ENCODE data around the gene HOXB8. TPM values are rescaled to one million over a fixed set of nuclear protein-coding genes. Genes with fewer than 3 reads are reported as not detected.

The HOXB8 gene
- total RNA-seq, 1 donor from 2014 or later = not detected

- Mint-ChIP-seq H3K9me3 (peaks cover 2% of the 10 kb centered on the region), H3K36me3 (no peaks in the 10 kb centered on the region), H3K4me3 (no peak overlapping the region), H3K4me1 (no peaks in the 10 kb centered on the region), H3K27ac (no peak overlapping the region), H3K27me3 (ENCODE audit: insufficient read depth, low read depth) (peaks cover 19% of the 10 kb centered on the region)
- H3K4me1 ChIP-seq = no peaks in the 10 kb centered on the region
- no peak overlapping the region for H3K4me2 ChIP-seq
- H3K4me3 ChIP-seq = no peak overlapping the region
- TF ChIP-seq EZH2phosphoT487 (IDR thresholded peaks at IDR 0.05) (no peak), EZH2 (IDR thresholded peaks at IDR 0.05) (no peak), CTCF (IDR thresholded peaks at IDR 0.05) (no peak)
- no peak for DNase-seq (ENCODE audit: low spot score)
- no peaks in the 10 kb centered on the region for H3F3A ChIP-seq (ENCODE audit: low read depth)
- H4K20me1 ChIP-seq (ENCODE audit: low read depth) = peaks cover 96% of the 10 kb centered on the region
- no peak overlapping the region for H3K27ac ChIP-seq
- no peaks in the 10 kb centered on the region for H3K36me3 ChIP-seq
- H3K9me3 ChIP-seq (ENCODE audit: low read depth) = no peaks in the 10 kb centered on the region
- H2AFZ ChIP-seq (replicated peaks) = no peak overlapping the region
- H3K79me2 ChIP-seq (ENCODE audit: low read depth) = no peaks in the 10 kb centered on the region
- H3K27me3 ChIP-seq = peaks cover 100% of the 10 kb centered on the region
- no peak overlapping the region for H3K9ac ChIP-seq
Observed at GRCh38 chr17:48567209-48567608, 47.9 kb downstream of the HOXB8 start.

- Mint-ChIP-seq H3K27me3 (ENCODE audit: insufficient read depth, low read depth) (peaks cover 21% of the 10 kb centered on the region), H3K27ac (no peak overlapping the region), H3K9me3 (peaks cover 2% of the 10 kb centered on the region), H3K36me3 (no peaks in the 10 kb centered on the region), H3K4me1 (no peaks in the 10 kb centered on the region), H3K4me3 (no peak overlapping the region)
- Histone ChIP-seq H3K36me3 (no peaks in the 10 kb centered on the region), H3K27ac (no peak overlapping the region), H3K4me2 (no peak overlapping the region), H3K27me3 (peaks cover 100% of the 10 kb centered on the region), H3K9me3 (ENCODE audit: low read depth) (no peaks in the 10 kb centered on the region), H3K4me1 (no peaks in the 10 kb centered on the region), H3K4me3 (no peak overlapping the region), H3K79me2 (ENCODE audit: low read depth) (no peaks in the 10 kb centered on the region), H4K20me1 (ENCODE audit: low read depth) (peaks cover 96% of the 10 kb centered on the region), H2AFZ (replicated peaks) (no peak overlapping the region), H3K9ac (no peak overlapping the region), H3F3A (ENCODE audit: low read depth) (no peaks in the 10 kb centered on the region)
- no peak for DNase-seq (ENCODE audit: low spot score)
- TF ChIP-seq CTCF (IDR thresholded peaks at IDR 0.05) = no peak
- no peak for TF ChIP-seq EZH2phosphoT487 (IDR thresholded peaks at IDR 0.05)
- no peak for TF ChIP-seq EZH2 (IDR thresholded peaks at IDR 0.05)
Observed at GRCh38 chr17:48566717-48567116, 48.4 kb downstream of the HOXB8 start.

GRCh38 chr17:48565925-48566710, 49.0 kb downstream of the HOXB8 start:
- DNase-seq (ENCODE audit: low spot score) = no peak
- no peaks in the 10 kb centered on the region for H3K9me3 ChIP-seq (ENCODE audit: low read depth)
- peaks cover 96% of the 10 kb centered on the region for H4K20me1 ChIP-seq (ENCODE audit: low read depth)
- peaks cover 100% of the 10 kb centered on the region for H3K27me3 ChIP-seq
- H3K27ac ChIP-seq = no peak overlapping the region
- no peak overlapping the region for H3K4me3 Mint-ChIP-seq
- TF ChIP-seq EZH2phosphoT487 (IDR thresholded peaks at IDR 0.05) (peak; percentile 47), EZH2 (IDR thresholded peaks at IDR 0.05) (peak; percentile 69), CTCF (IDR thresholded peaks at IDR 0.05) (no peak)
- no peaks in the 10 kb centered on the region for H3K4me1 Mint-ChIP-seq
- H3K27ac Mint-ChIP-seq = no peak overlapping the region
- H3K36me3 Mint-ChIP-seq = no peaks in the 10 kb centered on the region
- no peaks in the 10 kb centered on the region for H3K79me2 ChIP-seq (ENCODE audit: low read depth)
- H3F3A ChIP-seq (ENCODE audit: low read depth) = no peaks in the 10 kb centered on the region
- peaks cover 1% of the 10 kb centered on the region for H3K9me3 Mint-ChIP-seq
- H2AFZ ChIP-seq (replicated peaks) = no peak overlapping the region
- peaks cover 27% of the 10 kb centered on the region for H3K27me3 Mint-ChIP-seq (ENCODE audit: insufficient read depth, low read depth)
- no peak overlapping the region for H3K4me3 ChIP-seq
- H3K36me3 ChIP-seq = no peaks in the 10 kb centered on the region
- no peak overlapping the region for H3K9ac ChIP-seq
- H3K4me2 ChIP-seq = no peak overlapping the region
- no peaks in the 10 kb centered on the region for H3K4me1 ChIP-seq
